Umbilical cord (tissue), 2 donors: ENCODE data around the gene ACSM2B. TPM values are rescaled to one million over a fixed set of nuclear protein-coding genes. Genes with fewer than 3 reads are reported as not detected.
"Not testable (repeated sequence)": the region's sequence is repeated elsewhere in the genome, so short reads cannot be mapped to it uniquely, and the experiment has no call there.

Source experiments
- DNase-seq: peaks from one replicate; pipeline ENCODE4 v3.0.0-alpha.2; 2015; ENCODE audit warnings: low spot score
- total RNA-seq: library from RNA; depleted of rRNA; stranded (reverse); fragments of >200 nt; gene quantifications from one replicate; pipeline ENCODE4 v1.2.3, GENCODE V29; 2014; ENCODE audit warnings: low replicate concordance; ENCODE audit not compliant: insufficient read depth

ACSM2B gene
- 4.6 TPM for total RNA-seq

- DNase-seq = not testable (repeated sequence)
These were observed at the start of gene ACSM2B for GRCh38 chr16:20576145-20576544. Gene ACSM2B, minus strand, starts transcription at chr16:20576367. Its CDS starts 11,522 bp downstream, at chr16:20564845.

DNA sequence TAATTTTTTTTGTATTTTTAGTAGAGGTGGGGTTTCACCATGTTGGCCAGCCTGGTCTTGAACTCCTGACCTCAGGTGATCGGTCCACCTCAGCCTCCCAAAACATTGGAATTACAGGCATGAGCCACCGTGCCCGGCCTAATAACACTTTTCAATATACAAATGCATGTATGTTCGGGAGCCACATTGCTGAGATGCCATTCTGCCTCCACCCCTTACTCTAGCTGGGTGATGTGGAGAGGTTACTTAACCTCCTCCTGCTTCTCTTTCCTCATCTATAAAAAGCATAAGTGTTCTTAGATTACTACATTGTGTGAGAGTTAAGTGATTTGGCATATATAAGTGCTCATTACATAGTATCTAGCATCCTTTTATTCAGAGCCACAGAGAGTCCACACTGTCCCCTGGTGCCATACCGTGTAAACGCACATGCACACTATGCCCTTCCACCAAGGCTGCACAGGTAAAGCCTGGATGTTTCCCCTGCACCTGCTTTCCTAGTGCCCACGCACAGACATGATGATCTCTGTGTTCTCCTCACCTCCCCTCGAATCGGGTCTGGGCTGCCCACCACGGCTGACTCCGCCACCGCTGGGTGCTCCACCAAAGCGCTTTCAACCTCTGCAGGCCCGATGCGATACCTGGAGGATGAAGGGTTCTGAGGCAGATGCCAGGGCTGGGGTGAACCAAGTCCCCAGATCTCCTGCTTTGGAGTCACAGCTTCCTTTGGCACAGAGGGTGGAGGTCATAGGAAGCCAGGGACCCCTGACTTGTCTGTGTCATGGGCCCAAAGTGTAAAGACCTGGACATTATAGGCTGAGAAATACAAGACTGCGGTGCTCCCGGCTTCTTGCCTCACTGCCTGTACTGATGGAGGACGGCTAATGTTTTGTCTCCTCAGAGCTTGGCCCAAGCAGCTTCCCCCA lies 49.0 kb upstream of the ACSM2B start:
- DNase-seq = no peak

- no peak for DNase-seq
These were observed 48.0 kb upstream of the ACSM2B start for GRCh38 chr16:20624205-20624604.

- no peak for DNase-seq
These were observed 46.3 kb upstream of the ACSM2B start for GRCh38 chr16:20622498-20622870.

DNA sequence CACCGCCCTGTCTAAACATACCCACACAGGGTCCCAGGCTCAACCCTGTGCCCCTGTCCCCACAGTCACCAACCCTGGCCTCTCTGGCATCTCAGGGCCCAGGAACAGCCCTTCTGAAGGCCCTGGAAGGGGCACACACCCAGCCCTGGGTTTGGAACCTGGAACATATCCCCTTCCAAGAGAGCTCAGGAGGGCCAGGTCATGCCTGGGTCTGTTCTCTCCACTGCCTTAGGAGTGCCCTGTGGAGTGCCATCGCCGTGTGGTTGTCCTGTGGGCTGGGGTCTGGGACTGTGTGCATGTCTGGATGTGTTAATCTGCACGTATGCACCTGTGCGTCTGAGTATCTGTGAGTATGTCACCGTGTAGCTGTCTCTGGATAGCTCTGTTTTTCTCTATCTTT lies 45.2 kb upstream of the ACSM2B start:
- no peak for DNase-seq

DNA sequence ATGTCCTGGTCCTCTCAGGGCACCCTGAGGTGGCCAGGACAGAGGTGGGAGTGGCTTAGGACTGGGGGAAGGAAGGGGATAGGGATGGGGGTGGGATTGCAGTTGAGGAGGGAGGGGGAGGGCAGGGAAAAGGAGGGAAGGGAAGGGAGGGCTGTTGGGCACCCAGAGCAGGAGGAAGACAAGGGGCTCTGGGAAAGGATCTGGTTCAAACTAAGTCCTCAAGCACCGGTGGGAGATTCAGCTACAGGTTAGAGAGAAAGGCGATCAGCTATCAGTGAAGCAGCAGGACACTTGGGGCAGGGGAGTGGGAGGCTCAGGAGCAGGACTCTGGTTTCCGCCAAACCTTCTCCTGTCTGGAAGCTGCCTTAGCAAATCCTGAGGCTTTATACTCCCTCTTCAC lies 44.6 kb upstream of the ACSM2B start:
- DNase-seq = no peak

- no peak for DNase-seq
These were observed 43.8 kb upstream of the ACSM2B start for GRCh38 chr16:20620003-20620402.

DNA sequence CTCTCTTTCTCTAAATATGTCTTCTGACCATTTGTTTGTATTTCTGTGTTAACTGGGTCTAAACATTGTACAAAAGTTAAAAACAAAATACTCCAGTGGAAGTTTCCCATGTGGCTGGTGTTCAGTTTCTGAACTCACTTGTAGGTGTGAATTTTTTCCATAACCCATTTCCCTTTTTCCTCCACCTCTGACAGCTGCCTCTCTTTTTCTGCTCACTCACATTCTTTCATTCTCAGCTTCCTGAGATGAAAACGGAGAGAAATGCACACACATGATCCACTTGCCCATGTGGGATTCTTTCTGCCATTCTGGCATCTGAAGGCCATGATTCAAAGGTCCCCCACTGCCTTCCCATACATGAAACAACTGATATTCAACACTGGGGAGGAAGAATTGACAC lies 41.1 kb upstream of the ACSM2B start:
- DNase-seq = no peak

- DNase-seq = no peak
These were observed 38.3 kb upstream of the ACSM2B start for GRCh38 chr16:20614186-20615141.

- no peak for DNase-seq
These were observed 37.5 kb upstream of the ACSM2B start for GRCh38 chr16:20613481-20614185.

DNA sequence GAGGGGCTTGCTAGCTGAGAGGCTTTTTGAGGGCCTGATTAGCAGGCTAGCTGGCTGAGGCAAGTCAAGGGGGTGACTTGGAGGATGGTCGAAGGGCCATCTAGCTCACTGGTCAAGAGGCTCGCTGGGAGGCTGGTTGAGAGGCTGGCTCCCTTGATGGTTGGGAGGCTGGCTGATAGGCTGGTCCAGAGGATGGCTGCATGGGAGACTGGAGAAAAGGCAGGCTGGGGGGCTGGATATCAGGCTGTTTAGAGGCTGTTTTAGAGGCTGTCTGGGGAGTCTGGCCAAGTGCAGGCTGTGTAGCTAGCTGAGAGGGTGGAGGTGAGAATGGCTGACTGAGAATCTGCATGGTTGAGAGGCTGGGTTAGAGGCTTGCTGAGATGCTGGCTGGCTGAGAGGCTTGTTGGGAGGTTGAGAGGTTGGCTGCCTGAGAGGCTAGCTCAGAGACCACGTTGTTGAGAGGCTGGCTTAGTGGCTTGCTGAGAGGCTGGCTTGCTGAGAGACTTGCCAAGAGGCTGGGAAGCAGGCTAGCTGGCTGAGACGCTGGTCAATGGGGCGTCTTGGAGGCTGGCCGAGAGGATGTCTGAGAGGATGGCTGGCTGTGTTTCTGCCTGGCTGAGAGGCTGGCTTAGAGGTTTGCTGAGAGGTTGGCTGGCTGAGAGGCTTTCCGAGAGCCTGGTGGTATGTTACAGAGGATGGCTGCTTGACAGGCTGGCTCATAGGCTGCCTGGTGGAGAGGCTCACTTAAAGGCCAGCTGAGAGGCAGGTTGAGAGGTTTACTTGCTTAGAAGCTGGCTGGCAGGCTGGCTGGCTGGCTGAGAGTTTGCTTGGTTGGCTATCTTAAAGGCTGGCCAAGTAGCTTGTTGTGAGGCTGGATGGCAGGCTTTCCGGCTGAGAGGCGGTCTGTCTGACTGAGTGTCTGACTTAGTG lies 36.6 kb upstream of the ACSM2B start:
- DNase-seq = no peak

DNA sequence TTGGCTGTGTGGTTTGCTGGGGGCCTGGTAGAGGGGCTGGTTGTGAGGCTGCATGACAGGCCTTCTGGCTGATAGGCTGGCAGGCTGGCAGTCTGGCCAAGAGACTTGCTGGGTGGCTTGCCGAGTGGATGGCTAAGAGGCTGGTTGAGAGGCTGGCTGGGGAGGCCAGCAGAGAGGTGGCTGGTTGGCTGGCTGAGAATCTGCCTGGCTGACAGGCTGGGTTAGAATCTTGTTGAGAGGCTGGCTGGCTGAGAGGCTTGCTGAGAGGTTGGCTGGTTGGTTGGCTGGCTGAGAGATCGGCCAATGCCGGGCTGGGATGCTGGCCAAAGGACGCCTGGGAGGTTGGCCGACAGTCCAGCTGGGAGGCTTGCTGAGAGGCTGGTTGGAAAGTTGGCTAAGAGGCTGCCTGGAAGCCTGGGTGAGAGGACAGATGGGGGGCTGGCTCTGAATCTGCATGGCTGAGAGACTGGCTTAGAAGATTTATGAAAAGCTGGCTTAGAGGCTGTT lies 35.9 kb upstream of the ACSM2B start:
- DNase-seq = no peak

- DNase-seq = no peak
These were observed 35.3 kb upstream of the ACSM2B start for GRCh38 chr16:20611350-20611902.

DNA sequence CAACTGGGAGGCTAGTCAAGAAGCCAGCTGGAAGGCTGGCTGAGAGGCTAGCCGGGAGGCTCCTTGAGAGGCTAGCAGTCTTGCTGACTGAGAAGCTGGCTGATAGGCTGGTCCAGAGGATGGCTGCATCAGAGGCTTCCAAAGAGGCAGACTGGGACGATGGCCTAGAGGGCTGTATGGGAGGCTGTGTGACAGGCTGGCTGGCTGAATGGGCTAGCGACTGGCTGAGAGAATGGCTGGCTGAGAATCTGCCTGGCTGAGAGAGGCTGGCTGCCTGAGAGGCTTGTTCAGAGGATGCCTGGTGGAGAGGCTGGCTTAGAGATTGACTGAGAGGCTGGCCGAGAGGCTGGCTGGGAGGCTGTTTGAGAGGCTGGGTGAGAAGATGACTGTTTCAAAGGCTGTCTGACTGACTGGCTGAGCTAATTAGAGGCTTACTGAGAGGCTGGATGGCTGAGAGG lies 34.8 kb upstream of the ACSM2B start:
- DNase-seq = no peak

- DNase-seq = no peak
These were observed 34.2 kb upstream of the ACSM2B start for GRCh38 chr16:20610211-20610891.

GRCh38 chr16:20602205-20602604 lies 26.0 kb upstream of the ACSM2B start:
- not testable (repeated sequence) for DNase-seq

GRCh38 chr16:20599475-20599874 lies 23.3 kb upstream of the ACSM2B start:
- DNase-seq = not testable (repeated sequence)

DNA sequence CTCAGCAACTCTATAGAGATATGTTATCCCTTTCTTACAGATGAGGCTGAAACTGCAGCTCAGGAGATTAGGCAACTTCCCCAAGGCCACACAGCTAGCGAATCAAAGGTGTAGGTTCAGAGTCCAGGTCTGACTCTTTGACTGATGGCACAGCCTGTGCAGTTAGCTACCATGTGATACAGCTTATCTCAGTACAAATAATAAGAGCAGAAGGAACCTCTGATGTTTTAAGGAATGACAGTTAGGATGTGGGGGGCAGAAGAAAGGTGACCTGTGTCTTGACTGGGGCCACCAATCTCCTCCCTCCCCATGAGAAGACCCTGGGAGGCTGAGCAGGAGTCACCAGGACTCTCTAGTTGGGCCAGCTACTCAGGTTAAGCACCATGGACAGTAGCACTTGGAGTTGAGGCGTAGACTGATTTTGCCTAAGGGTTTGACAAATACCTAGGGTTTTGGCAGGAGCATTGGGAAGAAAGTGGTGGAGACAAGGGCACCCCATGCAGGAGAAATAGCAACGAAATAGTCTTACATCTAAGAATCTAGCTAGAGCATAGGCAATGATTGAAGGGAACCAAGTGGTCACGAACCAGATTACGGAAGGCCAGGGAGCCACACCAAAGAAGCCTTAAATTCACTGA lies 22.8 kb upstream of the ACSM2B start:
- no peak for DNase-seq

DNA sequence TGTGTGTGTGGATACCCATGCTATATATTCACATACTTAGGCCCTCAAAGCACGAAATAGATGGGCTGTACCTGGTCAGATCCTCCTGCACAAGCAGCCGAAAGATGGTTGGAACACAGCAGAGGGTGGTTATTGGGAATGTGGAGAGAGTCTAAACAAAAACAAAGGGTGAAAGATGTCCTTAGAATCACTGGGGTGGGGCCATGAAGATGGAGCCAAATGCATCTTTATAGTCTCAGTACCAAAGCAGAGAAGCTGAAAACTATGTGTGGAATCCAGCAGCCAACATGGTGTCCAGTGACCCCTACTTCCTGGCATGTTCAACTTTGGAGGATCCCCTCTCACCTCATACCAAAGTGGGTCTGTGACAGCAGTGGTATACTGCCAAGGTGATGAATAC lies 19.5 kb upstream of the ACSM2B start:
- DNase-seq = not testable (repeated sequence)
